Transverse colon (tissue), 4 donors: ENCODE results near the gene GOLIM4. TPM values are rescaled to one million over a fixed set of nuclear protein-coding genes. Genes with fewer than 3 reads are reported as not detected.

Source experiments
- DNase-seq: peaks from one replicate; pipeline ENCODE4 v3.0.0-alpha.2; 2019
- H3K27ac ChIP-seq, 4 donors: fragments of 200-600 bp; sonication (generic); 2 replicates each; pipeline ENCODE4 v1.5.1; 2016 to 2018; ENCODE audit warnings: inconsistent platforms in 4 of 4
- H3K27me3 ChIP-seq: fragments of 200-600 bp; sonication (generic); 2 replicates; pipeline ENCODE4 v1.5.1; 2017; ENCODE audit warnings: inconsistent platforms
- H3K36me3 ChIP-seq, 4 donors: fragments of 200-600 bp; sonication (generic); 2 replicates each; pipeline ENCODE4 v1.5.1; 2017 to 2019; ENCODE audit warnings: inconsistent platforms in 4 of 4
- H3K4me1 ChIP-seq, 4 donors: fragments of 200-600 bp; sonication (generic); 2 replicates each; pipeline ENCODE4 v1.5.1; 2017 to 2020; ENCODE audit warnings: inconsistent platforms in 4 of 4
- H3K4me3 ChIP-seq, 4 donors: fragments of 200-600 bp; sonication (generic); 1 replicate in 1 of 4; 2 replicates in 3 of 4; pipeline versions ENCODE4 v1.5.1 to v1.6.1; 2017 to 2019; ENCODE audit warnings: inconsistent platforms in 4 of 4
- H3K9me3 ChIP-seq, 2 donors: fragments of 200-600 bp; sonication (generic); 2 replicates each; pipeline ENCODE4 v1.5.1; 2017 to 2019; ENCODE audit warnings: inconsistent platforms in 2 of 2
- EP300 ChIP-seq: sonication (generic); formaldehyde crosslinking; IDR thresholded peaks from one replicate; pipeline ENCODE4 v1.6.1; 2017; ENCODE audit warnings: antibody characterized with exemption, low read depth
- POLR2A ChIP-seq: fragments of 450-650 bp; IDR thresholded peaks from one replicate; pipeline ENCODE4 v1.6.1; 2016; ENCODE audit warnings: antibody characterized with exemption, mild to moderate bottlenecking, moderate library complexity
- POLR2AphosphoS5 ChIP-seq, 3 donors: sonication (generic); formaldehyde crosslinking; IDR thresholded peaks; one replicate each; pipeline ENCODE4 v1.6.1; 2016; ENCODE audit warnings: antibody characterized with exemption in 3 of 3
- WGBS, 2 donors: methylation state at CpG; one replicate each; pipeline ENCODE4 v1.1.5; 2018; ENCODE audit warnings: low coverage in 1 of 2; 5-methylcytosine and 5-hydroxymethylcytosine counted together
- in situ Hi-C, 4 donors: fragments of 200-750 bp; cut with MboI; loops; one replicate each; pipeline versions ENCODE4 v1.15.0 to v1.15.1; 2017; ENCODE audit warnings: low sequenced_read_pairs in 3 of 4, low pct_ligation_motif_present in 1 of 4, low pct_unique_long_range_greater_than_20kb in 1 of 4
- intact Hi-C: fragments of 100-400 bp; cut with DNase I; formaldehyde crosslinking; loops from one replicate; pipeline ENCODE4 v1.15.1; 2023; ENCODE audit warnings: low total_unique reads
- total RNA-seq, 4 donors: library from RNA; depleted of rRNA; stranded (reverse); fragments of >200 nt; gene quantifications; one replicate each; pipeline ENCODE4 v1.1.0, GENCODE V29; 2016
- TF ChIP-seq, protein P1 (sequence below), 5 experiments: fragments of 200-600 bp in 3 of 5; fragments of 450-650 bp in 2 of 5; sonication (generic) in 3 of 5; IDR thresholded peaks; 1 replicate in 2 of 5; 2 replicates in 3 of 5; pipeline ENCODE4 v1.5.1; 2016 to 2017; ENCODE audit warnings: antibody characterized with exemption in 5 of 5, inconsistent platforms in 3 of 5, mild to moderate bottlenecking in 2 of 5, moderate library complexity in 1 of 5

Gene GOLIM4
- total RNA-seq, 4 donors from 2014 or later, result 87.2 to 120 (median 101) TPM

DNA sequence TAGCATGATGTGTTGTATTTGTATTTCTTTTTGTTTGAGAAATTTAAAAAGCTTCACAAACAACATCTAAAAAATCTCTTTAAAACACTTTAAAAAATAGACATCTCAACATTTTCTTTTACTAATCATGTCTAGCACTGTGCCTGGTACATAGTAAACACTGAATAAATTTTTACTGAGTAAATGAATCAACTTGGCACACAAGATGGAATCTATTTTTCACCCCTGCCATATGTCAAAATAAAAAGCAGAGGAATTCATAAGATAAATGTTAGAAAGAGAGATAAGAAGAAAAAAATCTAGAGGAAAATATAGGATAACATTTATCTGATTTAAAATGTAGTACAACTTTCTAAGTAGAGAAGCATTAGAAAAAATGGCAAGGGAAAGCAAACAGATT is 8.6 kb upstream of the GOLIM4 start:
- intact Hi-C loops, result loop anchor here (10.0 kb wide), 1 partner anchor 680 kb away; no protein-coding TSS in a partner anchor
- DNase-seq, result no peak
- Histone ChIP-seq H3K9me3 (peaks cover 0 to 8% of the 10 kb centered on the region in 2 donors), H3K36me3 (no peaks in the 10 kb centered on the region), H3K4me3 (no peak overlapping the region), H3K4me1 (peaks cover 0 to 14% (median 4%) of the 10 kb centered on the region in 4 donors), H3K27ac (no peak overlapping the region), H3K27me3 (no peaks in the 10 kb centered on the region)
- in situ Hi-C loops, result no loop called here
- TF ChIP-seq POLR2A, result no peak
- TF ChIP-seq, protein P1, sequence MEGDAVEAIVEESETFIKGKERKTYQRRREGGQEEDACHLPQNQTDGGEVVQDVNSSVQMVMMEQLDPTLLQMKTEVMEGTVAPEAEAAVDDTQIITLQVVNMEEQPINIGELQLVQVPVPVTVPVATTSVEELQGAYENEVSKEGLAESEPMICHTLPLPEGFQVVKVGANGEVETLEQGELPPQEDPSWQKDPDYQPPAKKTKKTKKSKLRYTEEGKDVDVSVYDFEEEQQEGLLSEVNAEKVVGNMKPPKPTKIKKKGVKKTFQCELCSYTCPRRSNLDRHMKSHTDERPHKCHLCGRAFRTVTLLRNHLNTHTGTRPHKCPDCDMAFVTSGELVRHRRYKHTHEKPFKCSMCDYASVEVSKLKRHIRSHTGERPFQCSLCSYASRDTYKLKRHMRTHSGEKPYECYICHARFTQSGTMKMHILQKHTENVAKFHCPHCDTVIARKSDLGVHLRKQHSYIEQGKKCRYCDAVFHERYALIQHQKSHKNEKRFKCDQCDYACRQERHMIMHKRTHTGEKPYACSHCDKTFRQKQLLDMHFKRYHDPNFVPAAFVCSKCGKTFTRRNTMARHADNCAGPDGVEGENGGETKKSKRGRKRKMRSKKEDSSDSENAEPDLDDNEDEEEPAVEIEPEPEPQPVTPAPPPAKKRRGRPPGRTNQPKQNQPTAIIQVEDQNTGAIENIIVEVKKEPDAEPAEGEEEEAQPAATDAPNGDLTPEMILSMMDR (IDR thresholded peaks at IDR 0.05), result no peak
- no peak for TF ChIP-seq POLR2AphosphoS5 (IDR thresholded peaks at IDR 0.05)
- no peak for TF ChIP-seq EP300

DNA sequence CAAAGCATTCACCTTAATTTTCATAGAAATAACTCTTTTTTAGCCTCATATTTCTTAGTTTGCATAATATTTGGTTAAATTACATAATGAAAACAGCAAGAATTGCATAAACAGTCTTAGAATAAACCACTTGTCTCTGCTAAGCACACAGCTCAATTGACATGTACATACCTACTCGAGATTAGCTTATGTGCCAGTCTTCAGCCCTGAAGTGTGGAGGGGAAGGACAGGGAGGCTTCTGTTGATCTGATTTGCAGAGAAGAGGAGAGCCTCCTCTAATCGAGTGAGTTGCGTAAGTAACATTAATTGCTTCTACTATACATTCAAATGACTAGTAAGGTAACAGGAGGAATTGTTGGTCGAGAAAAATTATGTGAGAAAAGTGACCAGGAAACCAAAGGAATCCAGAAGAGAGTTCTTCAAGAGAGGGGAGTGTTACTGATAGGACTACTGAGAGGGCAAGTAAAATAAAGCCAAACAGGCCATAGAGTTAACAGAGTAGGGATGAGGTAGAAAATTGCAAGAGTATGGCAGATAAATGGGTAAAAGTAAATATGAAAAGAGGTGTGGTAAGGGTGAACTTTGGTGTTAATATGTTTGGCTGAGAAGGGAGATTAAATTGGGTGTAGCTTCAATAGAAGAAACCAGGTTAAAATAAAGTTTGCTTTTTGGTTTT is 7.1 kb upstream of the GOLIM4 start:
- WGBS, 2 donors, result 69 to 74% methylated on average over 4 of the region's 4 CpGs
- TF ChIP-seq, protein P1 (IDR thresholded peaks at IDR 0.05), result no peak
- TF ChIP-seq EP300, result no peak
- no peak for TF ChIP-seq POLR2A
- no peak for TF ChIP-seq POLR2AphosphoS5 (IDR thresholded peaks at IDR 0.05)
- H3K27ac ChIP-seq, result peak overlapping the region in 1 of 4 donors; percentile 6
- in situ Hi-C loops, result no loop called here
- H3K4me1 ChIP-seq, result peaks cover 0 to 17% (median 5%) of the 10 kb centered on the region in 4 donors
- intact Hi-C loops, result loop anchor here (10.0 kb wide), 1 partner anchor 678 kb away; no protein-coding TSS in a partner anchor
- no peak for DNase-seq
- no peaks in the 10 kb centered on the region for H3K36me3 ChIP-seq
- no peak overlapping the region for H3K4me3 ChIP-seq
- no peaks in the 10 kb centered on the region for H3K27me3 ChIP-seq
- peaks cover 0 to 8% of the 10 kb centered on the region in 2 donors for H3K9me3 ChIP-seq

DNA sequence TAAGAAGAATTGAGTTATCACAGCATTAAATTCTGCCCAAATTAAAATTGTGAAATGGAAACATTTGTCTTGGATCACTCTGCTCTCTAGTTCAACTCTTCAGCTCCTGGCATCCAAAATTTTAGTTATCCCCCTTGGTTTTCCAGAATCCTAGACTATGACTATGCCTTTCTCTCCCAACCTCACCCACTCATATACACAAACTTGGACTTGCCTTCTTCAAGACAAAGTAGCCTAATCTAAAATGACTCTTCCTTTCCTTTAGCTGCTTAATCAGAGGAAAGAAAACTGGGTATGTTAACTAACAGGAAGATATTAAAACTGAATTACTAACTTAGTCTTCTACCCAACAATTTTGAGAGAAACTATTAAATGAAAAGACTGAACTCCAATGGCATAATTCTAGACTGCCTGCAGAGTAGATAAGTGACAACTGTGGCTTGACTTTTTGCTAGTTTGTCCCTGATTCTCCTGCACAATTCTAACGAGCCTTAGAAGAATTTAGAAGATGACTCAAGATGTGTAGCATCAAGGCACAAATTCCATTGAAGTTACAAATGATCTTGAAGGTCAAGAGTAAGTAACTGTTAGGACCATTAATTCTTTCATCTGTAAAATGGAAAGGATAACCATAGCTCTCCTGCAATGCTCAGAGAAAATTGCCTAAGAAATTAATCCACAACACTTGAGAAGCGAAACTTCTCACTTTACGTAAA is 5.2 kb upstream of the GOLIM4 start:
- WGBS, 2 donors, result 75 to 93% methylated on average over 3 of the region's 3 CpGs
- in situ Hi-C loops, result no loop called here
- intact Hi-C loops, result loop anchor here (10.0 kb wide), 1 partner anchor 676 kb away; no protein-coding TSS in a partner anchor
- peaks cover 6 to 33% (median 14%) of the 10 kb centered on the region in 4 donors for H3K4me1 ChIP-seq
- no peak overlapping the region for H3K4me3 ChIP-seq
- TF ChIP-seq, protein P1 (IDR thresholded peaks at IDR 0.05), result no peak
- TF ChIP-seq EP300 (no peak), POLR2A (no peak), POLR2AphosphoS5 (IDR thresholded peaks at IDR 0.05) (no peak)
- no peaks in the 10 kb centered on the region for H3K9me3 ChIP-seq
- no peak for DNase-seq
- H3K27me3 ChIP-seq, result no peaks in the 10 kb centered on the region
- H3K36me3 ChIP-seq, result no peaks in the 10 kb centered on the region
- H3K27ac ChIP-seq, result no peak overlapping the region

DNA sequence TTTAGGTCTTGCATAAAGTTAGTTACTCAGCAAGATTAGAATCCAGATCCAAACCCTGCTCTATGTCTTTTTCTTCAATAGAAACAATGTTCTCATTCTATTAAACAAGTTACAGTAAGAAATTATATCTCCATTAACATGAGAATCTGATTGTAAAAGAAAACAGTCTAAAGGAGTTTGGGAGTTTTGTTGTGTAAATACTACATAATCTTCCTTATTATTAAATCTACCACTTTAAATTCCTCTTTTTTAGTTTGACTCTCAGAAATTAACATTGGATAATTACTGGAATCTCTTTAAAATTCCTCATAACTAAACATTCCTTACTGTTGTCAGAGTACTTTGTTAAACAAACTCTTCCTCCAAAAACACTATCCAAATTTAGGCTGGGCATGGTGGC is 1.7 kb upstream of the GOLIM4 start:
- in situ Hi-C loops (no loop called here), intact Hi-C loops (loop anchor here (10.0 kb wide), 1 partner anchor 67 kb away; no protein-coding TSS in a partner anchor)
- peaks cover 14 to 44% (median 23%) of the 10 kb centered on the region in 4 donors for H3K4me1 ChIP-seq
- TF ChIP-seq EP300, result no peak
- no peak for TF ChIP-seq POLR2AphosphoS5 (IDR thresholded peaks at IDR 0.05)
- TF ChIP-seq, protein P1 (IDR thresholded peaks at IDR 0.05), result no peak
- TF ChIP-seq POLR2A, result no peak
- no peak overlapping the region for H3K4me3 ChIP-seq
- no peak for DNase-seq
- H3K36me3 ChIP-seq, result no peaks in the 10 kb centered on the region
- H3K27ac ChIP-seq, result peak overlapping the region; percentile 36 to 99 (median 98)
- H3K9me3 ChIP-seq, result no peaks in the 10 kb centered on the region
- no peaks in the 10 kb centered on the region for H3K27me3 ChIP-seq
